DOHH2 (cell line): Measurements from ENCODE around the gene GAB3.

Experiments used
- CTCF ChIP-seq: fragments of 200-600 bp; sonication (generic); IDR thresholded peaks from one replicate; pipeline ENCODE4 v1.5.1; 2014; ENCODE audit warnings: antibody characterized with exemption, mild to moderate bottlenecking, low read depth, low read length; ENCODE audit not compliant: poor library complexity, severe bottlenecking
- EZH2phosphoT487 ChIP-seq: fragments of 200-600 bp; sonication (generic); IDR thresholded peaks from 2 replicates; pipeline ENCODE4 v1.6.1; 2017; ENCODE audit warnings: borderline replicate concordance, mild to moderate bottlenecking, antibody characterized with exemption, low read length, moderate library complexity, mixed read lengths

- TF ChIP-seq CTCF (no peak), EZH2phosphoT487 (no peak)
Measured at GRCh38 chrX:154779261-154779660, 28.4 kb upstream of the GAB3 start.
